ENCODE results near the gene MSH5.

MSH5 gene

DNA sequence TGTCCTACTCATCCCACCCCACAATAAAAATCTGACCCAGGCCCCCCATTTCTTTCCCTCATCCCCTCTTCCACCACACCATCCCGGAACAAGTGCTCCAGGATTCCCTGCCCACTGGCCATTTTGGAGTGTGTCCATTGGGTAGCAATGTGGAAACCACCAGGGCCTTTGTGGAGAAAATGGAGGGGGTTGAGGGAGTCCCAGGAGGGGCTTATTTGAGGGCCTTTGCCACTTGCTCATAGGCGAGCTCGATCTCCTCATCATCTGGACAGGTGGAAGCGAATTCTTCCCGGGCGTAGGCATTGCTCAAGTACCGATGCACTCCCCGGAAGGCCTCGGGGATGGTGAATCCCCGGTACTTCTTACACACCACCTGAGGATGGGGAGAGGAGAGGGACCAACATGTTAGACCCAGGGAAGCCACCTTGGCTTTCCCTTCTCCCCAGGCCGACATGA is 9.1 kb upstream of the MSH5 start:
- DNase-seq = no peak

GRCh38 chr6:31732029-31732428 is 7.8 kb upstream of the MSH5 start:
- DNase-seq = no peak

DNA sequence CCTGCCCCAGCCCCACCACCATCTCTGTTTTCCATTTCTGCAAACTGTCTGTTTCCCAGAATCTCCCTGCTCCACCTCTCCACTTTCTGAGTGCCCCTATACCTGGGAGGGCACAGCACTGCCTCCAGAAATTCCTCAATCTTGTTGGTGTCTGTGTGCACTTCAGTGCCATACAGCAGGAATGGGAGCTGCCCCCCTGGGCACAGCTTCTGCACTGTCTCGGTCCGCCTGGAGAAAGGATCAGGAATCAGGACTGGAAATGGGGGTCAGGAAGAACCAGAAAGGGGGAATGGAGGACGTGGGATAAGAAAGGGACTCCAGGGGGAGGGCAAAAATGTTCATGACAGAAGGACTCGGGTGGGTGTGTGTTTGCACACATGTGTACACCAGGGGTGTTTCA is 6.1 kb upstream of the MSH5 start:
- DNase-seq = no peak

DNA sequence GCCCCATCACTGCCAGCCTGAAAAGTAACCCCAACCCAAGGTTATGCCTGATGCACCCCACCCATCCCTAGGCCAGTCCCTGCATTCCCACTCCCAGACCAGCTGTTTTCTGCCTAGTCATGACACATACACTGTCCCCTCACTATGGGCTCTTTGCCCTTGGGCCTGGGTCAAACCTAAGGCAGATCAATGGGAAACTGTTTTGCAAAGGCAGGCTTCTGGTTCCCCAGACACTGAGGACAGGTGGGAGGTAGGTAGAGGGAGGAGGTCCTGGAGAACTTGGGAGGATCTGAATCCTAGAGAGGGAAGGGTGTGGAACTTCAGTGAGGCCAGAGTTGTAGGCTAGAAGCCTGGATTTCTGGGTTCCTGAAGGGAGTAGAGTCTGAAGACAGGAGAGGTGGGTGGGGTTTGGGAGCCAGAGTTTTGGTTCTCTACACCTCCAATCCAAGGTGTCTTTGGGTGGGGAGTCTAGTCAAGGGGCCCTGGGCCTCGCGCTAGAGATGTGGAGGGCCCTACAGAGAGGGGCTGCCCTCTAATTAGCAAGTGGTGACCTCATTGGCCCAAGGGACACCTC is 5.5 kb upstream of the MSH5 start:
- no peak for DNase-seq

- peak; percentile 70 for DNase-seq
These were observed 4.9 kb upstream of the MSH5 start for GRCh38 chr6:31734821-31735406.

DNA sequence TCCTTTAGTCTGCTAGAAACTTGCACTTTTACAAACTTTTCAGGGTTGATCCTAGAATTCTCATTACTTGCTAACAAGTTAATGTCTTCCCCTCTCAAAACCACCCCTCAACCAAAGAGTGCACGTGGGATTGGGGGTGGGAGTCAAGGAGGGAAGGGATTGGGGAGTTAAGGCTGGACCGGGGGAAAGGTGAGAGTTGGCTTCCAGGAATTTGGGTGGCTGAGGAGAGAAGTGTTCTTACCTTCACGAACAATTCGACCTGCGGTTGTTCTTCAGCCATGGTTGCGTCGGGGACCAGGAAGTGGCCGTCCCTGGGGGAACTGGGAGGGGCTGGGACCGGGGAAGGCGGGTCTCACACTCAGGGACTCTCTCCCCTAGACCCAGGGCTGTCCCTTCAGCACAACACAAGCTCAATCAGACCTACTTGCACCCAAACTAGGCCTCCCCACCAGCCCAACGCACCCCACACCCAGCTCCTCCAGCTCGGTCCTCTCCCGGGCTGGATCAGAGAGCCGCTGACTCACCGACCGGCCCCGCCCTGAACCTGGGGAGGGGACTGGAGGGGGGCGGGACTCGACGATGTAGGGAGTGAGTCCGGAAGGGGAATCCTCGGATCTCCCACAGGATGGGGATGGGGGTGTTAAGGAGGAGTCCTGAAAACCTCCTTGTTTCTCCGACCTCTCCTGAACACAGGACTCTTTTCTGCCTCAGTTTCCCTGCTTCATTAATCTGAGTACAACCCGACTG is 3.6 kb upstream of the MSH5 start, which contains the start of gene CLIC1:
Gene CLIC1, minus strand, starts transcription at position 510 of the 747 bp plus-strand sequence. Its CDS starts 230 bp downstream, at position 280.
- DNase-seq = peak; percentile 86

DNA sequence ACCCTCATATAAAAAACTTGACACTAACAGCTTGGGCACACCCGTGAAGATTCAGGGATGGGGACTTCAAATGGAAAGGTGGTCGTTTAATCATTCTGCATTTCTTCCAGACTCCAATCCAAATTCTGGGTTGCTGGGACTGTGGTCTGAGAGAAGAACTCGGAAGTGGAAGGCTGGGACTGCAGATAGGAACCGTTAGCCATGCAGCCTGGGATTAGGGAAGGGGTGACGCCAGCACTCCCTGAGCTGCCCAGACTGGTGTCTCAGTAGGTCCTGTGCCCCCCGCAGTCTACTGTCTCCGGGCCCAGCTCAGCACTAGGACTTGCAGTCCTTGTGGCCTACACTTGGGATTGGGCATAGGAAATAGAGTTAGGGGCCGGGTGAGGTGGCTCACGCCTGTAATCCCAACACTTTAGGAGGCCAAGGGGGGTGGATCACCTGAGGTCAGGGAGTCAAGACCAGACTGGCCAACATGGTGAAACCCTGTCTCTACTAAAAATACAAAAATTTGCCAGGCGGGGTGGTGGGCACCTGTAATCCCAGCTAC is 3.0 kb upstream of the MSH5 start:
- DNase-seq = no peak

DNA sequence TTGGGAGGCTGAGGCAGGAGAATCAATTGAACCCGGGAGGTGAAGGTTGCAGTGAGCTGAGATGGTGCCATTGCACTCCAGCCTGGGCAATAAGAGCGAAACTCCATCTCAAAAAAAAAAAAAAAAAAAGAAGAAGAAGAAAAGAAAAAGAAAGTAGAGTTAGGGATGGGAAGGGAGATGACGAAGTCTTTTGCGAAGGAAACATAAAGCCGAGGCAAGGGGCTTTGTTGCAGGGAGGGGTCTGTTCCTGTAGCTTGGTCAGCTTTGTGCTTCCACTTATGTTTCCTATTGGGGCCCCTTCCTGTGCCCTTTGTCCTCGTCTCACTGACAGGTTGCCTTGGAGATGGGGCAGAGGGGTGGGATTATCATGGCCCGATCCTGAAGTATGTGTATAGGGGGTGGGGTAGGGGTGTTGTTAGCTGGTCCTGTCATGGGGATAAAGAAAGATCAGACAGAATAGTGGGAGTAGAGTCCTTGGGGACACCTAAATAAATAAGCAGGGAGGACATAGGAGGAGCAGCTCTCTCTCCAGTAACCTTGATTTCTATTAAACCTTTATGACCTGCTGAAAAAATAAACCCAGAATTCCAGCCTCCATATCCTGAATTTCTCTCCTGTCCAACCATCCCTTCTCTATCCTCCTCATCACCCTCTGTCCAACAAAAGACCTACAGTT is 2.4 kb upstream of the MSH5 start:
- DNase-seq = peak; percentile 51

GRCh38 chr6:31737991-31738979 is 1.5 kb upstream of the MSH5 start:
- DNase-seq = peak; percentile 89

GRCh38 chr6:31740397-31741223 is 805 bp downstream of the MSH5 start:
- DNase-seq = no peak

DNA sequence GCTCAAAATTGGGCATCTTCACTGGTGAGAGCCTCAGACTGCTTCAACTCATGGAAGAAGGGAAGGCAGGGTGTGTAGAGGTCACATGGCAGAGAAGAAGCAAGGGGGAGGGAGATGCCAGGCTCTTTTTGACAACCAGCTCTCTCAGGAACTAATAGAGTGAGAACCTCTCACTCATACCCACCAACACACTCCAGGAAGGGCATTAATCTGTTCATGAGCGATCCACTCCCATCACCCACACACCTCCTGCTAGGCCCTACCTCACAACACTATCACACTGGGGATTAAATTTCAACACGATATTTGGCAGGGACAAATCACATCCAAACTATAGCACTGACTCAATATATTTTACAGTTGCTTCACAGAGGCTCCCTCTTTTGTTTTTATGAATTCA is 2.0 kb downstream of the MSH5 start:
- no peak for DNase-seq

- DNase-seq = no peak
These were observed 3.1 kb downstream of the MSH5 start for GRCh38 chr6:31742894-31743293.

DNA sequence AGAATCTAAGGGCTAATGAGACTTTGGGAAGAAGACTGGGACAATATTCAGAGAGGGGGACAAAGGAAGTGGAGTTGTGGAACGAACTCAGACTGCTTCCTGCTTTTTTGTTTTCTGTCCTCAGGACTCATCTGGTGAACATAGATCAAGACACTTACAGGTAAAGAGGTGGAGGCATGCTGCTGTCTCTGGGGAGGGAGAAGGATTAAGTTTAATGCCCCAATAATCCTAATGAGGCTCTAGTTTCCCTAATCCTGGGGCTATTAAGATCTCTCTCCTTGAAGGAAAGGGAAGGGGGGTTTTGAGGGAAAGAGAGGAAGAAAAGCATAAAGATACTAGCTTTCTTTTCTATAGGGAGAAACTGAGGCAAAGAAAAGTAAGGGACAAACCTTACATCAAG is 4.6 kb downstream of the MSH5 start:
- no peak for DNase-seq

DNA sequence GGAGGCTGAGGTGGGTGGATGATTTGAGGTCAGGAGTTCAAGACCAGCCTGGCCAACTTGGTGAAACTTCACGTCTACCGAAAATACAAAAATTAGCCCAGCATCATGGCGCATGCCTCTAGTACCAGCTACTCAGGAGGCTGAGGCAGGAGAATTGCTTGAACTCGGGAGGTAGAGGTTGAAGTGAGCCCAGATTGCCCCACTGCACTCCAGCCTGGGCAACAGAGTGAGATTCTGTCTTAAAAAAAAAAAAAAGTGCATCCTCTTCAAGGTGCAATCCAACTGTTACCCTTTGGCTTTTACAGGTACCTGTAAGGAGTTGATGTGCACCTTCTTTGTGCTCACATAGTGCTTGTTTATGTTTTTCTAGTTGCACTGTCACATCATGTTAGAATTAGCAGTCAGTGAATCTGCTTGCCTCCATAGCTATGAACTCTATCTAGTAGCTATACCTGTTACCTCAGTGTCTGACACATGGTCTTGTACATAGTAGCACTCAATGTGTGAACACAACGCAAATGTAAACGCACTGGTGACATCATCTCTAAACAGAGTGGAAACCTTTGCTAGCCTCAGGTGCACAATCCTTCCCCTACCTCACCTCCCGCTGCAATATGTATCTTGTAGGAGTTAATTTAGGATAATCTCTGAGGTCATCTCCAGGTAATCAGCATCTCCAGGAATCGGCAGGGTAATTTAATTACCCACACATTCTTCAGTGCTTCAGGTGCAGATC is 9.7 kb downstream of the MSH5 start:
- no peak for DNase-seq

DNA sequence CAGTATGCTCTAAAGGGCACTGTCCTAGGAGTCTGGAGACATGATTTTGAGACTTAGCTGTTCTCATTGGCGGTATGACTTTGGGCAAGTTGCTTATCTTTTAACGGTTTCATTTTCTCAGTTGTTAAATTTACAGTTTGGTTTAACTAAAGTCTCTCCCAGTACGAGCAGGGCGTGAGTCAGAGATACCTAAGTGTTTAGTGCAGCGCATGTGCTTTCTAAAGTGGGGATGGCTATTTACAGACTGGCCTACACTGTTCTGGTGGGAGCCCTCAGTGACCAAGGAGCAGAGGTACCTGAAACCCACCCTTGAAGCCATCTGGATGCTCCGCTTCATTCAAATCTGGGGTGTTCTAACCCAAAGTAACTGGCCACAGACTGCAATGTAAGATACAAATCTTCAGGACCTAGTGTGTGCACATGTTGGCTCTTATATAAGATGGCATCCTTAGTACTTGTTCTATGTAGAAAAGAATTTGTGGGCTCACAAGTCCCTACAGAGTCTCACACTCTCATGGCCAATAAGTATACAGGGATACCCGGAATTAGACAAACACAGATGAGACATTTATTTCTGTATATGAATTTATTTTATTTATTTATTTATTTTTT is 10.7 kb downstream of the MSH5 start:
- no peak for DNase-seq

GRCh38 chr6:31752739-31753319 is 13.0 kb downstream of the MSH5 start:
- no peak for DNase-seq

- no peak for DNase-seq
These were observed 18.5 kb downstream of the MSH5 start for GRCh38 chr6:31758281-31758680.

DNA sequence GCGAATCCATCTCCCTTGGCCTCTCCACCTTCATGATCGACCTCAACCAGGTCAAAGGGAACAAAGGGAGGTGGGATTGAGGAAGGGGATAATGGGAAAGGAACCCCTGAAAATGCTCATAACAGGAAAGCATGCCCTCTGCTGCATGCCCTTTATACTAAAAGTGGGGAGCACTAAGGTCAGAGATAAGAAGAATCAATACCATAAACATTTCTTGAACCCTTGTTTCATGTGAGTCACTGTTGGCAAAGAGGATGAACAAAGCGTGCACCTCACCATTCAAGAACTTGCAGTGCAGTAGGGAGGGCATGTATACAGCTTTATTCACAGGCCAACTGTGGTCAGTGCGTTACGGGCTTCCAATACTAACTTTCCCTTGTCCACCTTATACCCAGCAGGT is 21.0 kb downstream of the MSH5 start:
- DNase-seq = no peak

DNA sequence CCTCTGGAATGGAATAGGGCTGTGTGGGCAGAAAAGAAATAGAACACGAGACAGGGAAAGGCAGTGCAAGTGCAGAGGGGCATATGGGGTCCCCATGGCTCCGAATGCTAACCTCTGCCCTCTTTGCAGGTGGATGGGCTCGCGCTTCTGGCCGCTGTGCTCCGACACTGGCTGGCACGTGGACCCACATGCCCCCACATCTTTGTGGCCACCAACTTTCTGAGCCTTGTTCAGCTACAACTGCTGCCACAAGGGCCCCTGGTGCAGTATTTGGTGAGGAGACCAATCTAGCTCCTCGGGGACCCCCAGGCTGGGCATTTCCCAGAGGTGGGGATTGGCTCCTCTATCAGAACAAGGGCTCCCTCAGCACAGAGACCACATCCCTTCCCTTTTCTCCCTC is 21.5 kb downstream of the MSH5 start:
- DNase-seq = no peak

DNA sequence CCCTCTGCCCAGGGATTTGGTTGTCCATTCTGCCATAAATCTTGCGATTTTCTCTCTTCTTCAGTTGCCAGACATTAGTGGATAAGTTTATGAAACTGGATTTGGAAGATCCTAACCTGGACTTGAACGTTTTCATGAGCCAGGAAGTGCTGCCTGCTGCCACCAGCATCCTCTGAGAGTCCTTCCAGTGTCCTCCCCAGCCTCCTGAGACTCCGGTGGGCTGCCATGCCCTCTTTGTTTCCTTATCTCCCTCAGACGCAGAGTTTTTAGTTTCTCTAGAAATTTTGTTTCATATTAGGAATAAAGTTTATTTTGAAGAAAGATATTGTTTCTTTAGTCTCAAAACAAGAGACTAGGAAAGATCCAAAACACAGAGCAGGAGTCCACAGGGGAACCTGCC is 22.6 kb downstream of the MSH5 start, which contains the start of gene SAPCD1:
Gene SAPCD1, plus strand, starts transcription at position 301 of the 400 bp plus-strand sequence. CDS start 399 bp downstream, outside the sequence.
- no peak for DNase-seq
